Measurements from ENCODE around the gene RHAG.
A peak's percentile ranks its signal among the peaks of the same experiment; 100 is the strongest.

RHAG gene

DNA sequence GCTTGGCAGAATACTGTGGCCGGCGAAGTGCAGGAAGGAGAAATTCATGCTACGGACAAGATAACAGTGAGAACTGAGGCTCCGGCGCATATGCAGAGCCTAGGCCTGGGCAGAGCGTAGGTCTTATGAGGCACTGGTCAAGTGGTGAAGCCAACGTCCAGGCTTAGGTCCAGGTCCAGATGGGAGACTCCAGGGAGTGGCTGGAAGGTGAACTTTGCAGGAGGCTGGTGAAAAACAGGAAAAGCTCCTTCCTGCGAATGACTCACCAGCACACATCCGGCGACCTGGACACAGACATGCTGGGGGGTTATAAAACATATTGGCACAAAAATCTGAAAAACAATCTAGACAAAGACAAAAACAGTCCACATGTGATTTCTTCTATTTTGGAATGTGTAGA is 70.8 kb downstream of the RHAG start:
- Histone ChIP-seq H3K4me1 (ENCODE audit: control extremely low read depth in 1 of 4, control insufficient read depth in 4 of 4, insufficient read depth in 4 of 4, low read length in 3 of 4) (peaks cover 0 to 16% (median 10%) of the 10 kb centered on the region in 4 experiments), H3K9me3 (ENCODE audit: control extremely low read depth in 1 of 5, control insufficient read depth in 4 of 5, insufficient read depth in 2 of 5, low read depth in 1 of 5, low read length in 4 of 5) (peaks cover 0 to 8% (median 4%) of the 10 kb centered on the region in 5 experiments), H3K36me3 (ENCODE audit: control insufficient read depth in 4 of 4, insufficient read depth in 4 of 4, low read length in 3 of 4) (no peaks in the 10 kb centered on the region), H3K27ac (ENCODE audit: insufficient read depth in 1 of 2, low read depth in 1 of 2, low read length in 2 of 2, poor library complexity in 1 of 2, severe bottlenecking in 2 of 2) (no peak overlapping the region), H3K4me3 (ENCODE audit: control insufficient read depth in 1 of 7, extremely low read depth in 1 of 7, insufficient read depth in 4 of 7, low read depth in 2 of 7, low read length in 6 of 7) (peak overlapping the region in 2 of 7 experiments; percentile 33 to 38), H3K27me3 (replicated peaks in 2 of 5; ENCODE audit: control insufficient read depth in 4 of 5, insufficient read depth in 5 of 5, low read length in 4 of 5) (no peaks in the 10 kb centered on the region)
- WGBS (ENCODE audit: insufficient coverage) = 82% methylated on average over 7 of the region's 10 CpGs
- peak in 2 of 3 donors; percentile 28 to 52 for DNase-seq
- ChIA-PET POLR2A (no interaction called here), CTCF (interaction anchor here (1.0 kb wide), 1 partner anchor 42 kb away, joined by 3 read pairs; no protein-coding TSS in a partner anchor)

GRCh38 chr6:49565261-49565660 is 71.4 kb downstream of the RHAG start:
- H3K27ac ChIP-seq (ENCODE audit: insufficient read depth in 1 of 2, low read depth in 1 of 2, low read length in 2 of 2, poor library complexity in 1 of 2, severe bottlenecking in 2 of 2) = no peak overlapping the region
- H3K4me3 ChIP-seq (ENCODE audit: control insufficient read depth in 1 of 7, extremely low read depth in 1 of 7, insufficient read depth in 4 of 7, low read depth in 2 of 7, low read length in 6 of 7) = no peak overlapping the region
- DNase-seq = no peak
- no peaks in the 10 kb centered on the region for H3K27me3 ChIP-seq (replicated peaks in 2 of 5; ENCODE audit: control insufficient read depth in 4 of 5, insufficient read depth in 5 of 5, low read length in 4 of 5)
- peaks cover 0 to 16% (median 10%) of the 10 kb centered on the region in 4 experiments for H3K4me1 ChIP-seq (ENCODE audit: control extremely low read depth in 1 of 4, control insufficient read depth in 4 of 4, insufficient read depth in 4 of 4, low read length in 3 of 4)
- peaks cover 0 to 8% (median 4%) of the 10 kb centered on the region in 5 experiments for H3K9me3 ChIP-seq (ENCODE audit: control extremely low read depth in 1 of 5, control insufficient read depth in 4 of 5, insufficient read depth in 2 of 5, low read depth in 1 of 5, low read length in 4 of 5)
- H3K36me3 ChIP-seq (ENCODE audit: control insufficient read depth in 4 of 4, insufficient read depth in 4 of 4, low read length in 3 of 4) = no peaks in the 10 kb centered on the region
- ChIA-PET CTCF (interaction anchor here (1.0 kb wide), 1 partner anchor 42 kb away, joined by 3 read pairs; no protein-coding TSS in a partner anchor), POLR2A (interaction anchor here (0.6 kb wide), 1 partner anchor 51 kb away, joined by 3 read pairs; no protein-coding TSS in a partner anchor)
- 100% methylated on average over 1 of the region's 2 CpGs for WGBS (ENCODE audit: insufficient coverage)

DNA sequence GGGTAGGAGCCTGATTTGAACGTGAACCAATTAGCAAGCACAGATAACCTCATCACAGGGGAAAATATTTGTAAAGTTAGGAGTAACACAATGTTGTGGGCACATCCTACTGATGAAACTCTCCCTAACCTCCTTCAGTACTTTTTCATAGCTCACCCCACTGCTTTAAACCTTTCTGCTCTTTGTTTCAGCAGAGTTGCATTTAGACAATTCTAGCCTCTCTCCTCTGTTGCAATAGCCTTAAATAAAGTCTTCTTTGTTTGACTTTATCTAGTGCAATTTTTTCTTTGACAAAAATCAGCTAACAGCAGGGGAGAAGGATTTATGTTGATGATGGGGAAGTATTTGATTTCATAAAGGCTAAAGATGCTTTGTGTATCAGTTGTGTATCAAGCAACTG is 72.1 kb downstream of the RHAG start:
- no peaks in the 10 kb centered on the region for H3K36me3 ChIP-seq (ENCODE audit: control insufficient read depth in 4 of 4, insufficient read depth in 4 of 4, low read length in 3 of 4)
- H3K27me3 ChIP-seq (replicated peaks in 2 of 5; ENCODE audit: control insufficient read depth in 4 of 5, insufficient read depth in 5 of 5, low read length in 4 of 5) = no peaks in the 10 kb centered on the region
- DNase-seq = no peak
- no peak overlapping the region for H3K27ac ChIP-seq (ENCODE audit: insufficient read depth in 1 of 2, low read depth in 1 of 2, low read length in 2 of 2, poor library complexity in 1 of 2, severe bottlenecking in 2 of 2)
- WGBS (ENCODE audit: insufficient coverage) = no CpG with 5 or more reads among the region's 1 CpG
- CTCF ChIA-PET = interaction anchor here (1.0 kb wide), 1 partner anchor 43 kb away, joined by 3 read pairs; no protein-coding TSS in a partner anchor
- peaks cover 0 to 8% (median 4%) of the 10 kb centered on the region in 5 experiments for H3K9me3 ChIP-seq (ENCODE audit: control extremely low read depth in 1 of 5, control insufficient read depth in 4 of 5, insufficient read depth in 2 of 5, low read depth in 1 of 5, low read length in 4 of 5)
- H3K4me1 ChIP-seq (ENCODE audit: control extremely low read depth in 1 of 4, control insufficient read depth in 4 of 4, insufficient read depth in 4 of 4, low read length in 3 of 4) = peaks cover 0 to 16% (median 10%) of the 10 kb centered on the region in 4 experiments
- H3K4me3 ChIP-seq (ENCODE audit: control insufficient read depth in 1 of 7, extremely low read depth in 1 of 7, insufficient read depth in 4 of 7, low read depth in 2 of 7, low read length in 6 of 7) = no peak overlapping the region
- POLR2A ChIA-PET = interaction anchor here (0.6 kb wide), 1 partner anchor 50 kb away, joined by 3 read pairs; no protein-coding TSS in a partner anchor

- WGBS (ENCODE audit: insufficient coverage) = 98% methylated on average over 5 of the region's 5 CpGs
- Histone ChIP-seq H3K4me1 (ENCODE audit: control extremely low read depth in 1 of 4, control insufficient read depth in 4 of 4, insufficient read depth in 4 of 4, low read length in 3 of 4) (peaks cover 0 to 16% (median 10%) of the 10 kb centered on the region in 4 experiments), H3K27ac (ENCODE audit: insufficient read depth in 1 of 2, low read depth in 1 of 2, low read length in 2 of 2, poor library complexity in 1 of 2, severe bottlenecking in 2 of 2) (no peak overlapping the region), H3K27me3 (replicated peaks in 2 of 5; ENCODE audit: control insufficient read depth in 4 of 5, insufficient read depth in 5 of 5, low read length in 4 of 5) (no peaks in the 10 kb centered on the region), H3K9me3 (ENCODE audit: control extremely low read depth in 1 of 5, control insufficient read depth in 4 of 5, insufficient read depth in 2 of 5, low read depth in 1 of 5, low read length in 4 of 5) (peaks cover 0 to 8% (median 4%) of the 10 kb centered on the region in 5 experiments), H3K4me3 (ENCODE audit: control insufficient read depth in 1 of 7, extremely low read depth in 1 of 7, insufficient read depth in 4 of 7, low read depth in 2 of 7, low read length in 6 of 7) (no peak overlapping the region), H3K36me3 (ENCODE audit: control insufficient read depth in 4 of 4, insufficient read depth in 4 of 4, low read length in 3 of 4) (no peaks in the 10 kb centered on the region)
- peak in 2 of 3 donors; percentile 21 to 49 for DNase-seq
- ChIA-PET POLR2A (no interaction called here), CTCF (no interaction called here)
Measured at GRCh38 chr6:49563006-49563886, 73.4 kb downstream of the RHAG start.

- Histone ChIP-seq H3K27ac (ENCODE audit: insufficient read depth in 1 of 2, low read depth in 1 of 2, low read length in 2 of 2, poor library complexity in 1 of 2, severe bottlenecking in 2 of 2) (no peak overlapping the region), H3K4me1 (ENCODE audit: control extremely low read depth in 1 of 4, control insufficient read depth in 4 of 4, insufficient read depth in 4 of 4, low read length in 3 of 4) (peaks cover 0 to 8% (median 4%) of the 10 kb centered on the region in 4 experiments), H3K4me3 (ENCODE audit: control insufficient read depth in 1 of 7, extremely low read depth in 1 of 7, insufficient read depth in 4 of 7, low read depth in 2 of 7, low read length in 6 of 7) (no peak overlapping the region), H3K9me3 (ENCODE audit: control extremely low read depth in 1 of 5, control insufficient read depth in 4 of 5, insufficient read depth in 2 of 5, low read depth in 1 of 5, low read length in 4 of 5) (no peaks in the 10 kb centered on the region), H3K36me3 (ENCODE audit: control insufficient read depth in 4 of 4, insufficient read depth in 4 of 4, low read length in 3 of 4) (no peaks in the 10 kb centered on the region), H3K27me3 (replicated peaks in 2 of 5; ENCODE audit: control insufficient read depth in 4 of 5, insufficient read depth in 5 of 5, low read length in 4 of 5) (no peaks in the 10 kb centered on the region)
- ChIA-PET CTCF (interaction anchor here (1.4 kb wide), 1 partner anchor 12 kb away, joined by 3 read pairs; no protein-coding TSS in a partner anchor), POLR2A (no interaction called here)
- DNase-seq = no peak
Measured at GRCh38 chr6:49558238-49558637, 78.4 kb downstream of the RHAG start.

DNA sequence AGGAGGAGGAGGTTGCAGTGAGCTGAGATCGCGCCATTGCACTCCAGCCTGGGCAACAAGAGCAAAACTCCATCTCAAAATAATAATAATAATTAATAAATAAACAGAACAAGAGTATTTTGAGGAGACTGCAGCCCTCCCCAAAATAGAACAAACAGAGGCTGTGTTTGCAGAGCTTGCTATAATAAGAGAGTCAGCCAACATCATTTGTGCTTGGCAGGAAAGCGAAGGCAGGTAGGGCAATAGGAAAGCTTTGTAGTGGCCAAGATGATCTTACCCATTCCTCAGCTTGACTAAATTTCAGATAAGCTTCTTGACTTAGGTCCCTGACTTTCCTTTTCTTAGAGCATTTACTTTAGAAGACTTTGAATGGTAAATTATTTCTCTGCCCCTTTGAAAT is 79.5 kb downstream of the RHAG start:
- no peak for DNase-seq
- Histone ChIP-seq H3K4me3 (ENCODE audit: control insufficient read depth in 1 of 7, extremely low read depth in 1 of 7, insufficient read depth in 4 of 7, low read depth in 2 of 7, low read length in 6 of 7) (no peak overlapping the region), H3K27me3 (replicated peaks in 2 of 5; ENCODE audit: control insufficient read depth in 4 of 5, insufficient read depth in 5 of 5, low read length in 4 of 5) (no peaks in the 10 kb centered on the region), H3K27ac (ENCODE audit: insufficient read depth in 1 of 2, low read depth in 1 of 2, low read length in 2 of 2, poor library complexity in 1 of 2, severe bottlenecking in 2 of 2) (no peak overlapping the region), H3K9me3 (ENCODE audit: control extremely low read depth in 1 of 5, control insufficient read depth in 4 of 5, insufficient read depth in 2 of 5, low read depth in 1 of 5, low read length in 4 of 5) (no peaks in the 10 kb centered on the region), H3K36me3 (ENCODE audit: control insufficient read depth in 4 of 4, insufficient read depth in 4 of 4, low read length in 3 of 4) (no peaks in the 10 kb centered on the region), H3K4me1 (ENCODE audit: control extremely low read depth in 1 of 4, control insufficient read depth in 4 of 4, insufficient read depth in 4 of 4, low read length in 3 of 4) (peaks cover under 1 to 11% (median 4%) of the 10 kb centered on the region in 4 experiments)
- 100% methylated on average over 1 of the region's 3 CpGs for WGBS (ENCODE audit: insufficient coverage)
- ChIA-PET POLR2A (no interaction called here), CTCF (interaction anchor here (1.2 kb wide), 1 partner anchor 13 kb away, joined by 3 read pairs; no protein-coding TSS in a partner anchor)

DNA sequence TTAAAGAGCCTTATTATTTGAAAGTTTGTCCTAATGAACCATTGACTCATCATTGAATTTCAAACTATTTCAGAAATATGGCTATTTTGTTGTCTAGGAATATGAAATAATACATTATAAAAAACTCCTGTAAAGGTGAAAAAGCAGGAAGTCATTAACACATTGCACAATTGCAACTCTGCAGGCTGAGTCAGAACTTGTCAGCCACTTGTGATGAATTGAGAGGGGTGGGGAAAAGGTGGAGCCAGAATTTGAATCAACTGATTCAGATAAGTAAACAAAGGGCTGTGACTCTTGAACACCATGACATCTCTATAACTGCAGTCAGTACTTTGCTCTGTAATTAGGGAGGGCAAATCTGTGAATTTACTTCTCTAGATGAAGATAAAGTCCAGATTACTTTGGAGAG is 80.2 kb downstream of the RHAG start:
- H3K36me3 ChIP-seq (ENCODE audit: control insufficient read depth in 4 of 4, insufficient read depth in 4 of 4, low read length in 3 of 4) = no peaks in the 10 kb centered on the region
- H3K27me3 ChIP-seq (replicated peaks in 2 of 5; ENCODE audit: control insufficient read depth in 4 of 5, insufficient read depth in 5 of 5, low read length in 4 of 5) = no peaks in the 10 kb centered on the region
- H3K4me3 ChIP-seq (ENCODE audit: control insufficient read depth in 1 of 7, extremely low read depth in 1 of 7, insufficient read depth in 4 of 7, low read depth in 2 of 7, low read length in 6 of 7) = no peak overlapping the region
- ChIA-PET POLR2A (no interaction called here), CTCF (interaction anchor here (1.2 kb wide), 1 partner anchor 13 kb away, joined by 3 read pairs; no protein-coding TSS in a partner anchor)
- peaks cover 5 to 18% (median 9%) of the 10 kb centered on the region in 4 experiments for H3K4me1 ChIP-seq (ENCODE audit: control extremely low read depth in 1 of 4, control insufficient read depth in 4 of 4, insufficient read depth in 4 of 4, low read length in 3 of 4)
- no peak overlapping the region for H3K27ac ChIP-seq (ENCODE audit: insufficient read depth in 1 of 2, low read depth in 1 of 2, low read length in 2 of 2, poor library complexity in 1 of 2, severe bottlenecking in 2 of 2)
- H3K9me3 ChIP-seq (ENCODE audit: control extremely low read depth in 1 of 5, control insufficient read depth in 4 of 5, insufficient read depth in 2 of 5, low read depth in 1 of 5, low read length in 4 of 5) = no peaks in the 10 kb centered on the region
- peak; percentile 59 to 90 (median 87) for DNase-seq

All from common myeloid progenitor, CD34-positive (primary cell).